Keratinocyte (primary cell): ENCODE data around the gene PPP5C. TPM values are rescaled to one million over a fixed set of nuclear protein-coding genes. Genes with fewer than 3 reads are reported as not detected.

Experiments
- DNase-seq: peaks from one replicate; pipeline ENCODE4 v3.0.0-alpha.2; 2011; ENCODE audit warnings: low read depth, missing footprints, low spot score
- FAIRE-seq: peaks from 2 replicates; lab custom pipeline; 2011; peaks lifted over from hg19 to GRCh38; lab: Jason Lieb, UNC
- H2AFZ ChIP-seq: 2 replicates; pipeline ENCODE4 v1.6.0; 2012; ENCODE audit warnings: low read length, control low read depth, inconsistent platforms; ENCODE audit not compliant: control insufficient read depth
- H3K27ac ChIP-seq: 2 replicates; pipeline ENCODE4 v1.5.1; 2011; ENCODE audit warnings: low read length; ENCODE audit not compliant: control insufficient read depth, insufficient read depth
- H3K27me3 ChIP-seq: 3 replicates; pipeline ENCODE4 v1.6.0; 2011; ENCODE audit warnings: low read length; ENCODE audit not compliant: control insufficient read depth, insufficient read depth; ENCODE audit errors: extremely low read depth
- H3K36me3 ChIP-seq, 2 experiments: 2 replicates in 1 of 2; 3 replicates in 1 of 2; pipeline ENCODE4 v1.5.1; 2011; ENCODE audit warnings: low read length in 2 of 2, mild to moderate bottlenecking in 1 of 2; ENCODE audit not compliant: control insufficient read depth in 2 of 2, insufficient read depth in 2 of 2; ENCODE audit errors: extremely low read depth in 1 of 2
- H3K4me1 ChIP-seq: 3 replicates; pipeline ENCODE4 v1.5.1; 2011; ENCODE audit warnings: low read length; ENCODE audit not compliant: control insufficient read depth, insufficient read depth; ENCODE audit errors: extremely low read depth
- H3K4me2 ChIP-seq: 3 replicates; pipeline ENCODE4 v1.6.0; 2011; ENCODE audit warnings: low read depth, low read length; ENCODE audit not compliant: control insufficient read depth, insufficient read depth; ENCODE audit errors: extremely low read depth
- H3K4me3 ChIP-seq, 3 experiments: fragments of 200-600 bp in 1 of 3; sonication (generic) in 1 of 3; 2 replicates in 2 of 3; 3 replicates in 1 of 3; pipeline ENCODE4 v1.5.1; 2011 to 2016; ENCODE audit warnings: low read length in 3 of 3, mild to moderate bottlenecking in 3 of 3, control low read depth in 2 of 3, inconsistent platforms in 1 of 3, low read depth in 1 of 3, mixed read lengths in 1 of 3, mixed run types in 1 of 3, moderate library complexity in 1 of 3; ENCODE audit not compliant: control insufficient read depth in 2 of 3, insufficient read depth in 2 of 3; ENCODE audit errors: extremely low read depth in 1 of 3
- H3K79me2 ChIP-seq: 2 replicates; pipeline ENCODE4 v1.6.0; 2012; ENCODE audit warnings: low read length; ENCODE audit not compliant: control insufficient read depth, insufficient read depth
- H3K9ac ChIP-seq: 3 replicates; pipeline ENCODE4 v1.6.0; 2011; ENCODE audit warnings: low read length; ENCODE audit not compliant: control insufficient read depth, insufficient read depth; ENCODE audit errors: extremely low read depth
- H3K9me1 ChIP-seq: 3 replicates; pipeline ENCODE4 v1.6.0; 2011; ENCODE audit warnings: low read length; ENCODE audit not compliant: control insufficient read depth, insufficient read depth; ENCODE audit errors: extremely low read depth
- H3K9me3 ChIP-seq: 2 replicates; pipeline ENCODE4 v1.5.1; 2012; ENCODE audit warnings: low read depth, low read length; ENCODE audit not compliant: control insufficient read depth
- H4K20me1 ChIP-seq: 3 replicates; pipeline ENCODE4 v1.6.0; 2011; ENCODE audit warnings: low read length; ENCODE audit not compliant: control insufficient read depth, insufficient read depth; ENCODE audit errors: extremely low read depth
- CTCF ChIP-seq, 3 experiments: IDR thresholded peaks in 1 of 3; conservative IDR thresholded peaks in 1 of 3; optimal IDR thresholded peaks in 1 of 3; 2 replicates in 2 of 3; 3 replicates in 1 of 3; pipeline versions ENCODE3 to v1.5.1; 2011; ENCODE audit warnings: low read length in 3 of 3, mild to moderate bottlenecking in 3 of 3, moderate library complexity in 2 of 3, control low read depth in 1 of 3, inconsistent platforms in 1 of 3; ENCODE audit not compliant: insufficient read depth in 2 of 3; ENCODE audit errors: extremely low read depth in 1 of 3
- EZH2 ChIP-seq: IDR thresholded peaks from one replicate; pipeline ENCODE4 v1.6.1; 2012; ENCODE audit warnings: inconsistent platforms, mild to moderate bottlenecking, low read length, moderate library complexity
- dilution Hi-C: fragments of 300-500 bp; cut with MboI; formaldehyde crosslinking; loops from one replicate; pipeline ENCODE4 v1.7.0; 2020; ENCODE audit warnings: low sequenced_read_pairs; ENCODE audit not compliant: extremely low pct_ligation_motif_present
- polyA plus RNA-seq, 5 experiments: library from polyadenylated mRNA; depleted of rRNA in 3 of 5; stranded (reverse) in 3 of 5; stranded (forward) in 1 of 5; unstranded in 1 of 5; fragments of >200 nt; gene quantifications; 1 replicate in 1 of 5; 2 replicates in 3 of 5; 3 replicates in 1 of 5; pipeline versions ENCODE4 v1.2.1 to v1.2.3, GENCODE V29; 2011 to 2012; ENCODE audit warnings: missing spikeins in 2 of 5, low read depth in 1 of 5, low replicate concordance in 1 of 5

PPP5C gene
- polyA plus RNA-seq, 1 donor (not counting 4 experiments of a cell fraction or from before 2014, with no cell fraction given): 97.5 TPM

- Histone ChIP-seq H3K4me3 (no peak overlapping the region), H3K9me1 (no peaks in the 10 kb centered on the region), H3K36me3 (peaks cover 30 to 35% of the 10 kb centered on the region in 2 experiments), H3K4me1 (no peaks in the 10 kb centered on the region), H2AFZ (no peak overlapping the region), H3K27me3 (no peaks in the 10 kb centered on the region), H3K4me2 (no peak overlapping the region), H3K9ac (no peak overlapping the region), H4K20me1 (no peaks in the 10 kb centered on the region), H3K27ac (no peak overlapping the region), H3K79me2 (no peaks in the 10 kb centered on the region), H3K9me3 (peaks cover 4% of the 10 kb centered on the region)
- no peak for DNase-seq
- no peak for TF ChIP-seq EZH2
- no peak for FAIRE-seq
- dilution Hi-C loops: no loop called here
Observed at GRCh38 chr19:46386996-46387712, 40.3 kb downstream of the PPP5C start.

- no peak overlapping the region for H3K4me3 ChIP-seq
- no peaks in the 10 kb centered on the region for H3K79me2 ChIP-seq
- FAIRE-seq (no peak), DNase-seq (no peak)
- H3K36me3 ChIP-seq: peaks cover 30 to 35% of the 10 kb centered on the region in 2 experiments
- peaks cover 4% of the 10 kb centered on the region for H3K9me3 ChIP-seq
- TF ChIP-seq CTCF (optimal IDR thresholded peaks at IDR 0.05 in 1 of 3, IDR thresholded peaks at IDR 0.05 in 1 of 3, conservative IDR thresholded peaks at IDR 0.05 in 1 of 3; ENCODE audit: extremely low read depth in 1 of 3, insufficient read depth in 2 of 3, low read length in 3 of 3) (no peak), EZH2 (no peak)
- no peak overlapping the region for H3K4me2 ChIP-seq
- H3K4me1 ChIP-seq: no peaks in the 10 kb centered on the region
- no peak overlapping the region for H3K9ac ChIP-seq
- H3K27ac ChIP-seq: no peak overlapping the region
- no peaks in the 10 kb centered on the region for H4K20me1 ChIP-seq
- no peak overlapping the region for H2AFZ ChIP-seq
- dilution Hi-C loops: no loop called here
- no peaks in the 10 kb centered on the region for H3K9me1 ChIP-seq
- no peaks in the 10 kb centered on the region for H3K27me3 ChIP-seq
Observed at GRCh38 chr19:46387713-46388130, 40.8 kb downstream of the PPP5C start.
